Glomerular visceral epithelial cell (primary cell): Measurements from ENCODE around the gene C1QL4.
"Not testable (repeated sequence)": the region's sequence is repeated elsewhere in the genome, so short reads cannot be mapped to it uniquely, and the experiment has no call there.

Source experiments
- DNase-seq: peaks from one replicate; pipeline ENCODE4 v3.0.0-alpha.2; 2016; ENCODE audit errors: extremely low spot score

Gene C1QL4

GRCh38 chr12:49301760-49302159 is 35.2 kb downstream of the C1QL4 start:
- DNase-seq: no peak

- DNase-seq: no peak
Measured at GRCh38 chr12:49298160-49298559, 38.8 kb downstream of the C1QL4 start.

GRCh38 chr12:49297695-49298060 is 39.3 kb downstream of the C1QL4 start:
- DNase-seq: no peak

GRCh38 chr12:49296836-49297694 is 39.9 kb downstream of the C1QL4 start:
- peak; percentile 59 for DNase-seq

- DNase-seq: peak; percentile 44
Measured at GRCh38 chr12:49296034-49296835, 40.8 kb downstream of the C1QL4 start.

- no peak for DNase-seq
Measured at GRCh38 chr12:49295082-49295936, 41.7 kb downstream of the C1QL4 start, which contains the start of gene PRPH. Gene PRPH, plus strand, starts transcription at chr12:49295147. Its CDS starts 54 bp downstream, at chr12:49295201.

- no peak for DNase-seq
Measured at GRCh38 chr12:49294804-49295081, 42.2 kb downstream of the C1QL4 start.

- DNase-seq: no peak
Measured at GRCh38 chr12:49294086-49294803, 42.7 kb downstream of the C1QL4 start.

- DNase-seq: no peak
Measured at GRCh38 chr12:49293056-49293956, 43.7 kb downstream of the C1QL4 start.

GRCh38 chr12:49292729-49293055 is 44.3 kb downstream of the C1QL4 start:
- no peak for DNase-seq

- no peak for DNase-seq
Measured at GRCh38 chr12:49288922-49289555, 47.9 kb downstream of the C1QL4 start.

- peak; percentile 59 for DNase-seq
Measured at GRCh38 chr12:49288412-49288853, 48.6 kb downstream of the C1QL4 start.

- no peak for DNase-seq
Measured at GRCh38 chr12:49287876-49288275, 49.1 kb downstream of the C1QL4 start.

GRCh38 chr12:49284672-49285071 is 52.3 kb downstream of the C1QL4 start:
- DNase-seq: no peak

GRCh38 chr12:49283541-49284429 is 53.2 kb downstream of the C1QL4 start:
- DNase-seq: no peak

- not testable (repeated sequence) for DNase-seq
Measured at GRCh38 chr12:49282740-49283375, 54.1 kb downstream of the C1QL4 start.
